Thyroid gland (tissue), 4 donors: ENCODE results near the gene ELAVL2.

ENCODE experiments used
- CTCF ChIP-seq, 6 experiments: fragments of 200-600 bp in 3 of 6; fragments of 450-650 bp in 3 of 6; sonication (generic) in 3 of 6; IDR thresholded peaks; one replicate each; pipeline ENCODE4 v1.5.1; 2016 to 2019; ENCODE audit warnings: antibody characterized with exemption in 6 of 6, mild to moderate bottlenecking in 2 of 6, inconsistent platforms in 1 of 6, moderate library complexity in 1 of 6
- POLR2A ChIP-seq, 2 donors: fragments of 450-650 bp; IDR thresholded peaks; one replicate each; pipeline ENCODE4 v1.6.1; 2017; ENCODE audit warnings: antibody characterized with exemption in 2 of 2, mild to moderate bottlenecking in 2 of 2, moderate library complexity in 1 of 2

GRCh38 chr9:23803216-23803615 lies 22.8 kb downstream of the ELAVL2 start:
- no peak for TF ChIP-seq CTCF (IDR thresholded peaks at IDR 0.05)
- TF ChIP-seq POLR2A (IDR thresholded peaks at IDR 0.05) = no peak
